Ovary (tissue), 3 donors: ENCODE data around the gene FTO.

ENCODE experiments used
- CTCF ChIP-seq, 3 donors: fragments of 450-650 bp in 2 of 3; fragments of 200-600 bp in 1 of 3; IDR thresholded peaks; one replicate each; pipeline versions ENCODE4 v1.5.1 to v1.8.0; 2016 to 2022; ENCODE audit warnings: antibody characterized with exemption in 3 of 3, mild to moderate bottlenecking in 1 of 3
- EP300 ChIP-seq: sonication (generic); formaldehyde crosslinking; IDR thresholded peaks from one replicate; pipeline ENCODE4 v1.6.1; 2017; ENCODE audit warnings: antibody characterized with exemption
- donor health status: DM: no; HTN: no; CAD: no.

GRCh38 chr16:53779186-53779585 lies 75.2 kb downstream of the FTO start:
- no peak for TF ChIP-seq CTCF (IDR thresholded peaks at IDR 0.05)
- TF ChIP-seq EP300, result no peak
